ENCODE data around the gene SMARCA2.

Gene SMARCA2

GRCh38 chr9:2014696-2015580 lies at the start of gene SMARCA2:
Gene SMARCA2, plus strand, starts transcription at chr9:2015347. Its CDS starts 13,676 bp downstream, at chr9:2029023.
- Histone ChIP-seq H3K27ac (ENCODE audit: low read depth, low read length, poor library complexity, severe bottlenecking) (peak within 1 kb of the TSS; percentile 73), H3F3A (ENCODE audit: insufficient read depth, low read length) (no peaks in the 10 kb centered on the region; the same call in 1 of the 2 replicates), H3K4me3 (ENCODE audit: low read depth, low read length, poor library complexity, severe bottlenecking) (peak within 1 kb of the TSS; percentile 95), H3K9me3 (ENCODE audit: low read length) (no peaks in the 10 kb centered on the region), H3K36me3 (ENCODE audit: insufficient read depth, low read length) (no peaks in the 10 kb centered on the region), H3K9me2 (ENCODE audit: low read depth, low read length) (no peaks in the 10 kb centered on the region), H3K4me1 (ENCODE audit: insufficient read depth, low read length, severe bottlenecking) (peaks cover 22% of the 10 kb centered on the region), H2AFZ (ENCODE audit: low read length) (peak within 1 kb of the TSS; percentile 99), H4K20me1 (ENCODE audit: insufficient read depth, low read length) (0 out of 2 replicates have a peak, but pooled peaks cover 4% of the 10 kb centered on the region), H3K9ac (ENCODE audit: low read length) (peak within 1 kb of the TSS; percentile 84), H3K4me2 (ENCODE audit: low read length) (peak within 1 kb of the TSS; percentile 95), H3K79me2 (ENCODE audit: insufficient read depth, low read length) (peaks cover 21% of the 10 kb centered on the region), H3K27me3 (ENCODE audit: insufficient read depth, low read length) (no peaks in the 10 kb centered on the region)
- no peak for TF ChIP-seq CTCF (IDR thresholded peaks at IDR 0.05; ENCODE audit: low read length)
- TF ChIP-seq EZH2 (IDR thresholded peaks at IDR 0.05; ENCODE audit: borderline replicate concordance, low read length) = no peak

- Histone ChIP-seq H3K9me3 (ENCODE audit: low read length) (no peaks in the 10 kb centered on the region), H3K4me3 (ENCODE audit: low read depth, low read length, poor library complexity, severe bottlenecking) (no peak overlapping the region), H3K36me3 (ENCODE audit: insufficient read depth, low read length) (no peaks in the 10 kb centered on the region), H3F3A (ENCODE audit: insufficient read depth, low read length) (no peaks in the 10 kb centered on the region), H3K27me3 (ENCODE audit: insufficient read depth, low read length) (no peaks in the 10 kb centered on the region), H4K20me1 (ENCODE audit: insufficient read depth, low read length) (no peaks in the 10 kb centered on the region), H2AFZ (ENCODE audit: low read length) (no peak overlapping the region), H3K79me2 (ENCODE audit: insufficient read depth, low read length) (no peaks in the 10 kb centered on the region), H3K4me1 (ENCODE audit: insufficient read depth, low read length, severe bottlenecking) (no peaks in the 10 kb centered on the region), H3K27ac (ENCODE audit: low read depth, low read length, poor library complexity, severe bottlenecking) (no peak overlapping the region), H3K4me2 (ENCODE audit: low read length) (no peak overlapping the region), H3K9me2 (ENCODE audit: low read depth, low read length) (no peaks in the 10 kb centered on the region), H3K9ac (ENCODE audit: low read length) (no peak overlapping the region)
- no peak for TF ChIP-seq CTCF (IDR thresholded peaks at IDR 0.05; ENCODE audit: low read length)
- TF ChIP-seq EZH2 (IDR thresholded peaks at IDR 0.05; ENCODE audit: borderline replicate concordance, low read length) = no peak
These were observed 48.3 kb upstream of the SMARCA2 start for GRCh38 chr9:1966725-1967366.

GRCh38 chr9:1969160-1969559 lies 46.0 kb upstream of the SMARCA2 start:
- TF ChIP-seq CTCF (IDR thresholded peaks at IDR 0.05; ENCODE audit: low read length) (no peak), EZH2 (IDR thresholded peaks at IDR 0.05; ENCODE audit: borderline replicate concordance, low read length) (no peak)
- Histone ChIP-seq H3K36me3 (ENCODE audit: insufficient read depth, low read length) (no peaks in the 10 kb centered on the region), H3K9me2 (ENCODE audit: low read depth, low read length) (no peaks in the 10 kb centered on the region), H3F3A (ENCODE audit: insufficient read depth, low read length) (no peaks in the 10 kb centered on the region), H4K20me1 (ENCODE audit: insufficient read depth, low read length) (no peaks in the 10 kb centered on the region), H2AFZ (ENCODE audit: low read length) (no peak overlapping the region), H3K4me3 (ENCODE audit: low read depth, low read length, poor library complexity, severe bottlenecking) (no peak overlapping the region), H3K4me1 (ENCODE audit: insufficient read depth, low read length, severe bottlenecking) (no peaks in the 10 kb centered on the region), H3K9me3 (ENCODE audit: low read length) (no peaks in the 10 kb centered on the region), H3K9ac (ENCODE audit: low read length) (no peak overlapping the region), H3K27me3 (ENCODE audit: insufficient read depth, low read length) (no peaks in the 10 kb centered on the region), H3K27ac (ENCODE audit: low read depth, low read length, poor library complexity, severe bottlenecking) (no peak overlapping the region), H3K79me2 (ENCODE audit: insufficient read depth, low read length) (no peaks in the 10 kb centered on the region), H3K4me2 (ENCODE audit: low read length) (no peak overlapping the region)
